GDM1 (cell line): ENCODE results near the gene SH2D6.
"Not testable (repeated sequence)": the region's sequence is repeated elsewhere in the genome, so short reads cannot be mapped to it uniquely, and the experiment has no call there.

Source experiments
- DNase-seq: peaks from one replicate; lab custom pipeline; 2025; lab: John Stamatoyannopoulos, UW

The SH2D6 gene

GRCh38 chr2:85470850-85471800, 52.6 kb downstream of the SH2D6 start:
- DNase-seq = no peak

GRCh38 chr2:85472261-85472660, 53.7 kb downstream of the SH2D6 start:
- no peak for DNase-seq

GRCh38 chr2:85475799-85476490, 57.4 kb downstream of the SH2D6 start:
- peak; percentile 44 for DNase-seq

- no peak for DNase-seq
Measured at GRCh38 chr2:85476624-85477023, 58.1 kb downstream of the SH2D6 start.

- DNase-seq = no peak
Measured at GRCh38 chr2:85477884-85478283, 59.4 kb downstream of the SH2D6 start.

- DNase-seq = no peak
Measured at GRCh38 chr2:85481818-85482777, 63.6 kb downstream of the SH2D6 start.

GRCh38 chr2:85484615-85485014, 66.1 kb downstream of the SH2D6 start:
- not testable (repeated sequence) for DNase-seq

GRCh38 chr2:85485815-85486214, 67.3 kb downstream of the SH2D6 start:
- no peak for DNase-seq
